Iris pigment epithelial cell (primary cell): ENCODE results near the gene PLPP1.
"Not testable (repeated sequence)": the region's sequence is repeated elsewhere in the genome, so short reads cannot be mapped to it uniquely, and the experiment has no call there.

ENCODE experiments used
- DNase-seq: peaks from one replicate; pipeline ENCODE4 v3.0.0-alpha.2; 2011; ENCODE audit warnings: low read depth

The PLPP1 gene

DNA sequence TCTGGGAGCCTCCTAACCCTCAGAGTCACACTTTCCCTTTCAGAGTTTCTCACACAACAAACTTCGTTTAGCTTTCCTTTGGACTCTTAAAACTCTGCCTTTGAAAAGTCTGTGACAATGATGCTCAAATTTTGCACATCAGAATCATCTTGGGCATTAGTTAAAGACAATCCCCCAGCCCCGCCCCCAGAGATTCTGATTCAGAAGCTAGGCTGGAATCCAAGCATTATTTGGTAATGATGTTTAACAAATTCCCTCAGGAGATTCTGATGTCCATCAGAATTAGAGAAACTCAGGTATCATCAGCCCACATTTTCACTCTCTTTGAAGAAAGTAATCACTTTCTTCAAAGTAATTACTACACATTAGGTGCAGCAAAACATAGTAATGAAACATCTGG is 9.6 kb upstream of the PLPP1 start:
- peak; percentile 15 for DNase-seq

DNA sequence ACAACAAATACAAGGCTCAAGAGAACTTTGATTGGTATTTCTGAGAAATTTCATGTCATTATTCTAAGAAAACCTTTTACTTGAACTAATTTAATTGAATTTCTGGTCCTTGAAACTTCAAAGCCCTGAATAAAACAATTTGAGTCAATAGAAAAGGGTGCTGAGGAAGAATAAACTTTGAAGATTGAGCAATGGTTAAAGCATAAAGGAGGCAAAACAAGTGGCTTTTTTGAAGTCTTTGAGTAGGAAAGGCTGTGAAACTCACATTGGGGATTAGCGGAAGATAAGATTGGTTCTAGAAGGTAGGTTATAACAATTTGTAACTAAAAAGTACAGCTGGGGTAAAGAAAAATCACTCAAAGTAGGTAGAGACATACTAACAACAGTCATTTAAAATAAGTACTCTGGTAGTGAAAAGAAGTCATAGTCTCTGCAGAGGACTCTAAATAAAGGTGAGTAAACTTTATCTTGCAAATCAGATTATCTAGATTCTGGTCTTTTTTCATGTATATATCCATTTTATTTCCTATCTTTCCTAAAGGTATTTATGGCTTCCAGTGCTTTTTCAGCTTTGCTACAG is 6.4 kb upstream of the PLPP1 start:
- no peak for DNase-seq

DNA sequence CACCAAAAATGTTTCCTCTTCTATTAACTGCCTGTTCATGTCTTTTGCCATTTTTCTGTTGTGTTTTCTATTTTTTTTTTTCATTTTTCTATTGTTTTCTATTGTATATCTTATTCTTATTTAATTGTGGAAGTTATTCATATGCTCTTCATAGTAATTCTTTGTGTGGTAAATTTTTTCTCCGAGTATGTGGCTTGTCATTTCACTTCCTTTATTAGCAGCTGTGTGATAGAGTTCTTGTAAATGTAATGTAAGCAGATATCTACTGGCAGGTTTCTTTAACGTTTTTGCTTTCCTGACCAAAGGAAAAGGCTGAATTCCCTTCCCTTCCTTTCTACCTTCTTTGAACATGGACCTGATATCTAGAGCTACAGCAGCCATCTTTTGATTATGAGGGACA is 5.8 kb upstream of the PLPP1 start:
- no peak for DNase-seq

DNA sequence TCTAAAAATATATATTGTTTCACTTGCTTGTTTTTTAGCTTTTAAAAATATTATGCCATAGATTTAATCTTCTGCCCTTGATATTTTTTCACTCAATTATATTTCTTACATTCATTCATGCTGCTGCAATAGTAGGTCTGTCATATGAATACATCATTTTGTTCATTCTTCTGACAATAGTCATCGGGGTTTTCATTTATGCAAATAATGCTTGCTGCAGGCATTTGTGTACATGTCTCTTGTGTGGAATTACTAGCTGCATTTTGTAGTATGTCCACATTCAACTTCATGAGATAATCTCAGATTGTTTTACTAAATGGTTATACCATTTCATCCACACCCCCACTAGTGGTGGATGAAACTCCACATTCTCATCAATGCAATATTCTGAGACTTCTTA is 5.3 kb upstream of the PLPP1 start:
- peak; percentile 69 for DNase-seq

DNA sequence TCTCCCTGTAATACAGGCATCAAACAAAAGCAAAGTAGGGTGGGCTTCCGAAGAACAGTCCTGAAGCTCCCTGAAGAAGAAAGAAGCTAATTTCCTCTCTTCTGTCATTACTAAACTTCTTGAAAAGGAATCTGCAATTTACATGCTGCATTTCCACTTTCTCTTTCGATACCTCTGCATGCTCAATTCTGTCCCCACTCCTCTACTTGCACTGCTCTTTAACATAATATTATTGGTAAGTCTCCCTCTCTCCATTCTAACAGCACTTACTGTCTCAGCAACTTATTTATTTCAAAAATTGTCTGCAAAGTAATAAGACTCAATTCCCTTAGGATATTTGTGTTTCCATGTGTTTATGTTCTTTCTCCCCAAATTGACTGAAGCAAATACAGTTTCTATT is 3.9 kb upstream of the PLPP1 start:
- DNase-seq = peak; percentile 23

DNA sequence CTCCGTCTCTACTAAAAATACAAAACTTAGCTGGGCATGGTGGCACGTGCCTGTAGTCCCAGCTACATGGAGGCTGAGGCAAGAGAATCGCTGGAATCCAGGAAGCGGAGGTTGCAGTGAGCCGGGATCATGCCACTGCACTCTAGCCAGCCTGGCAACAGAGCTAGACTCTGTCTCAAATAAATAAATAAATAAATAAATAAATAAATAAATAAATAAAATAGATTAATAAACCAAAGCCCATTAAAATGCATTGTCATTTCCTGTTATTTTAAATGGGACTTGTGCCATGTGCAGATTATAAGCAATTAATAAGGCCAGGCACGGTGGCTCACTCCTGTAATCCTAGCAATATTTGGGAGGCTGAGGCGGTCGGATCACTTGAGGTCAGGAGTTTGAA is 2.6 kb upstream of the PLPP1 start:
- not testable (repeated sequence) for DNase-seq

DNA sequence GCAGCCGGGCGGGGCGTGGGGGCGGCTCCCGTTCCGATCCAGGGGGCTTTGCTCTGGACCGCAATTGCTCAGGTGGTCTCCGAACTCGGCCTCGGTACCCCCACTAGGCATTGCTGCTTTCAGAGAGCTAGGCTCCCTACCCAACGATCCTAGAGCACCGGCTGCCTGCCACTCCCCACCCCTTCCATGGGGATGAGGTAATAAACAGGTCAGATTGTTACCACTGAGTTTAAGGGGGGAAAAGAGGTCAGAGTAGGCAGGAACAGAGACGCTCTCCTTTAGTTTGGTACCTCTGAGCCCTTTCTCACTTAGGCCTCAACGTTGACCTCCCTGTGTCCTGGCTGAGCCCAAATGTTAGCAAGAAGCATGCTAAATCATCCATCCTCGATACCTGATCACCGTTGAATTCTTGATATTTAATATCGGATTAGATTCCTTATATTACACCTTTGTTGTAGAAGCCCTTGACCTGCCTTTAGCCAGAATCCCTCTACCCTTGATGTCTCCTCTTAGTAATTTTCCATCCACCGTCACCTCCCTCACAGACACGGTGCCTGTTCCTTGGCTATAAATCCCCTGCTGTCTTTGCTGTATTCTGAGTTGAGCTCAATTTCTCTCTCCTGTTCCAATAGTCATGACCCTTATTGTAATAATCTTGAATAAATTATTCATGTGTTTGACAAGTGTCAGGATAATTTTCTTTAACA is 588 bp upstream of the PLPP1 start:
- DNase-seq = no peak

DNA sequence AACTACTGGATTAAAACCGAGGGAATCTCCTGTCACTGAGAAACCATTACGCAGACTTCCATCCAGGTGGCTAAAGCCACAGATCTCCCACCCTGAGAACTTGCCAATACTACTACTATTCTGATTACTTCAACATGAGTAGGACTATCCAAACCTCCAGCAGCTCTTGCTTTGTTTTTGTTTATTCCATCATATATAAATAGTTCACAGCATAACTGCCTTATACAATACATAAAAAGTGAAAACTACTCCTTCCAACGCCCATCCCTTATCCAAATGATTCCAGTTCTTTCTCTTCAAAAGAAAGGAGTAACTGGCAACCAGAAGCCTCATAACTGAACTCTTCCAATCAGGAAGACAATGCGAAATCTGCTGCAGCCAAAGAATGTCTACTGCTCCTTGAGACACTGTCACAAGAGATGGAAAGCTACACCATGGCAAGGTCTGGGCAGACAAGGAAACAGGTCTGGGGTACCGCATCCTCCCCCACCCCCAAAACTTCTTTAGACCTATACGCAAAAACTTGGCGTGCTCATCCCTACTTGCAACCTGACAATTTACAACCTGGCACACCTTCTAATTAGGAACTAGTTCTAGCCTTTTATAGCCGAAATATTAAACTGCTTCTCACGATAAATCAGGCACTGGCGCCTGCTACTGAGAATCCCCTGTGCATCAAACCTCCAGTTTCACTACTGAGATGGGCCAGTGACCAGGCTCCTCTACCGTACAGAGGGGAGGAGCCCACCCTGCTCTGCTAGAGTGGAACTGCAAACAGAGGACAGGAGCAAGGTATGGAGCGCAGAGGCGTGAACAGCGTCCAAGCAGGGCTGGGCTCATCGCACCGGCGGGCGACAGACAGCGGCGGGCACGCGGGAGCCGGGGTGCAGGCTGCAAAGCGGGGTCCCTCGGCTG is 986 bp downstream of the PLPP1 start:
- peak; percentile 46 for DNase-seq

DNA sequence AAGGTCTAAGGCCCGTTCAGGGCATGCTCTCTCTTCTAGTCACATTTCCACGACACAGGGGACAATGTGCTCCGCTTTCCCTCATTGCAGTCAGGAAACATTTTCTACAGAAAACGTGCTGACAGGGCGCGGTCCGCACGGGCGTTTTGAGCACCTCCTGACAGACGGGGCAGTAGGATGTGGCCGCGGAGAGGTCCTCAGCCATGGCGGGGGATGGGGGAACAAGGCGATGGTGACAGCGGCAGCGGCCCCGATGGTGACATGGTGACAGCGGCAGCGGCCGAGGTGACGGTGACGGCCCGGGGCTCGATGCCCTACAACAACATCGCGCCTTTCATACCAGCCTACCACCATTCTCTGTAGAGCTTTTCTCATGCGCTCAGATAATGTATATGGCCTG is 4.1 kb downstream of the PLPP1 start:
- no peak for DNase-seq

DNA sequence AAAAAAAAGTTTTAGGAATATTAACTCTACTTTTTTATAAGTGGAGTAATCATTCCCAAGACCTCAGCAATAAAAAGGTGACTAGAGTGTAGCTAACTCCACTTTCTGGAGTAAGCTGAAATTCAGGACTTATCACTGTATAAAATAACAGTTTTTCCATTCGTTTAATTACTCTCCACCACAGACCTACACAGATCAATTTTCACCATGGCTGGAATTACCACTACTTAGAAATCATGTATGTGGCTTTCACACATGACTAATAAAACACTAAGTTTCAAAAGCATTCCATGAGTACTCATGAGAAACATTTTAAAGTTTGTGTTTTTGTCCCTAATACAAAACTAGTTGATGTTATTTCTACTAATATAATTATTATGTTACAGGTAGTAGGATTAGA is 9.9 kb downstream of the PLPP1 start:
- no peak for DNase-seq

DNA sequence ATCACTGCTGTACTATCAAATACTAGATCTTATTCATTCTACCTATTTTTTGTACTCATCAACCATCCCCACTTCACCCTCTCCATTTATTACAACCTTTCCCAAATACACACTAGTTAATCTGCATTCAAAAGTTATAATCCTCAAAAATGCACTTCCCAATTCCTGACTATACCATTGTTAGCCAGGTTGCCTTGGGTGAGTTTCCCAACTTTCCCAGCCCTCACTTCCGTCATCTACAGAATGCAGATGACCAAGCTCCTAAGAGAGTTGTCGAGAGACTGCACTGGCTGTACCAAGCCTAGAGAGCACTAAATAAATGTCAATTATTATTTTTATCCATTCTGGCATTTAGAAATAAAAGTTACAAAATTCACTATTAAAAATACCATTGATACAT is 11.5 kb downstream of the PLPP1 start:
- DNase-seq = no peak

DNA sequence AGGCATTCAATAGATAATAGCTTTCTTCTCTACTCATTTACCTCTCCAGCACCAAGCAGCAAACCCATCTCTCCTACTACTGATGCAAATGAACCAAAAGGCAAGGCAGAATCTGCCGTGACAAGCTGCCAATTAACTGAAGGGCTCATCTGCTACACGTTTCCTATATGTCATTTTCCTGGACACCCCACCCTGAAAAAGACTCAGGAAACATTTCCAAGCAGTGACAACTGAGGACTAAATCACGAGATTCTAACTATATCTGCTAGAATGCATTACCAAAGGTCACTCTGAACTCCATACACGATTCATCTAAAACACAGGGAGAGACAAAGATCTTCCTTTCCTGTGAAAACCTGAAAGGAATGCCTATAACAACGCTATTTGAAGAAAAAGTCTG is 12.9 kb downstream of the PLPP1 start:
- no peak for DNase-seq

DNA sequence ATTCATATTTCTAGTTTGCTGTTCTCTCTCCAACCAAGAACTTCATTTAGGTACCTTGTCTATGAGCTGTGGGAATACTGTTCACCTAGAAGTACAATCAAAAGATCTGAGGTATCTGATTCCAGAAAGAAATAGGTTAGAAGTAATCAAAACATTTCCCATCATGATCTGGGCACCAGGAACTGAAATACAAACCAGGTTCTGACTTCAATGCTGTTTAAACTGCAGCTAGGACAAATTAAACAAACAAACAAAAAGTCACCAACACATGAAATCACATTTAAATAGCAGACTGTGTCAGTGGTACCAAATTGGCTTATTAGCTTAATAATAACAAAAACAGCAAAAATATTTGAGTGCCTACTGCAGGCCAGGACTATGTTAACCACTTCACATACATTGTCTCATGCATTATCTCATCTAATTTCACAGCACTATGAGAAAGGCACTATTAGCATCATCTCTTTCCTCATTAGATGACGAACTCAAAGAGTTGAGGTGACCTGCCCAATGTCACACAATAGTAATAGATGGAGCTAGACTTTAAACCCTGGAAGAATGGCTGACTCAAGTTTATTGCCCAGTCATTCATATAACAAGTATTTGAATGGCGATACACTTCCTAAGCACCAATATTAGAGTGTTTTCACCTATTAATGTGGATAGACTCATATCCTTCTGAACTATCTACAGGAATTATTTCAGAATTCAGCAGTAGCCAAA is 14.5 kb downstream of the PLPP1 start:
- no peak for DNase-seq

DNA sequence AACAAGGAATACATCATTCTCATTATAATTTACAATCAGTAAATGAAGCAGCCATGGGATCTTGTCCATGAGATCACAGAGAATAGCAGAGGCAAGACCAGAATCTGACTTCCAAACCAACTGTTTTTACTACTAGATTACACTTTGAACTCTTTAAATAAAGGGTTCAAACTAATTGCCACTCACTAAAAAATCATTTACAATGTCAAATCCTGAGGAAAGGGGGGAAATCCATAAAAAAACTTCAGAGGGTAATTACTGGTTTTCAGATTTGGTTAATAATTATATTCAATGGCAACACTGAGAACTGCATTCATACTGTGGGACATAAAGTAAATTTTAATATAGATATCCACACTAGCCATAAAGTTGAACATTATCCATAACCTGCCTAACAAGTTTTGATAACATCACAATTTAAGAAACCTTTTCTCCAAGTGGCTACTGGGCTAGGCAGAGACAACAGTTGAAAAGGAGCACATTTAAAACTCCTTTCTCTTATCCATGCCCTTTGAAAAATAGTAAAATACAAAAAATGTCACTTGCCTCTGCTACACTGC is 15.9 kb downstream of the PLPP1 start:
- DNase-seq = no peak

DNA sequence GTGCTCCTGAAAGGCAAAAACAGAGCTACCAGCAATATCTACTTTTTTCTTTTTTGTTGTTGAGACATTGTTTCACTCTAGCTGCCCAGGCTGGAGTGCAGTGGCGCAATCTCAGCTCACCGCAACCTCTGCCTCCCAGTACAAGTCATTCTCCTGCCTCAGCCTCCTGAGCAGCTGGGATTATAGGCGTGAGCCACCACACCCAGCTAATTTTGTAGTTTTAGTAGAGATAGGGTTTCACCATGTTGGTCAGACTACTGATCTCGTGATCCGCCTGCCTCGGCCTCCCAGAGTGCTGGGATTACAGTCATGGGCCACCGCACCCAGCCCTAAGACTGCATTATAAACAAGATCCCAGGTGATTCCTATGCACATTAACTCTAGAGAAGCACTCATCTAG is 17.0 kb downstream of the PLPP1 start:
- peak; percentile 7 for DNase-seq

DNA sequence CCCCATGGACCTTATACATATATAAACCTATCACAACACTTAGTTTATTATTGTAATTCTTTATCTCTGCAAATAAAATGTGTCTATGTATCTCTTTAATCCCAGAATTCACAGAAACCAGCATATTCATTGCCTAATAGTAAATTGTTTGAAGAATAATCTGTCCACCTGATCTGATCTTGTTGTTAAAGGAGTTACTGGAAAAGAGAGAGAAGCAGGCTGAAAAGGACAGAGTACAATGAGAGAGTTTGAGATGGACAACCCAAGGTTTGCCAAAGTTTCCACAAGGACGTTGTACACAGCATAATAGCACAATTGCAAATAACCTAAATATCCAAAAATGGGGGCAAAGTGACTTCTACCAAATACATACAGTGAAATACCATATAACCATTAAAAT is 23.8 kb downstream of the PLPP1 start:
- no peak for DNase-seq

DNA sequence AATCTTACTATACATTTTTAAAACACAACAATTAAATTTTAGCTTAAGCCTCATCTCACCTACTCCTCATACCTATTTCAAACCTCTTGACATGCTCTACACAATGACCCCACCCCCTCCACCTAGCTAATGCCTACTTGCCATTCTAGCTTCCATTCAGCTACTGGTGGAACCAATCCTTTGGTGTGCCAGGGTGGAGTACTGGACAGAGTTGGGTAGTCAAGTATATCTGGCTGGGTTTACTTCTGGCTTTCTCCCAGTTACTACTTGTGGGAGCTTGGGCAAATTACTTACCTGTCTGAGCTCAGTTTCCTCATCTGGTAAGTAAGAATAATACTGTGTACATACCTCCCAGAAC is 24.3 kb downstream of the PLPP1 start:
- no peak for DNase-seq

DNA sequence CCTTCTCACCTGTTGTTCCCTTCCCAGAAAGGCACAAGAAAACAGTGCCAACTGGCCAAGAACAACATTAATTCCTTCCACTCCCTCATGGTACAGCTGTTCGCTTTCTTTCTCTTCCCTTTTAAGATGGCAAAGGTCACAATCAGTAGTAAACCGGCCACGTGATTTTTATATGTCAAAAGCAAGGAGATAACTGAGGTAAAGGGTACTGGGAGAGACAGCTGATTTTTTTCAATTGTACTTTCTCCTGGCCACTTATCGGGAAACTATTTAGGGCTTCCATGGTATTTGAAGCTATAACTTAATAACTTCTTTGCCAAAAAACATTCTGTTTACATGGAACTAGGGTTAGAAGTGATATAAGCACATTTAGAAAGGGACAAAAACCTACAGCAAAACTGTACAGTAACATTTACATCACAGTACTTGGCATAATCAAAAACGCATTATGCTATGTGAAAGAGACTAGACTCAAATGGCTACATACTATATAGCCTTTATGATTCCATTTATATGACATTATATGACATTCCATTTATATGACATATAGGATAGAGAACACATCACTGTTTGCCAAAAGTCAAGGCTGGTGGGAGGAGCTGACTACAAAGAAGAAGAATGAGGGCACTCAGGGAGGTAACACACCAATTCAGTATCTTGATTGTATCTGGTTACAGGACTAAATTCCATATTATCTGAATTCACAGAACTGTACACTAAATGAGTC is 24.8 kb downstream of the PLPP1 start:
- DNase-seq = peak; percentile 2

DNA sequence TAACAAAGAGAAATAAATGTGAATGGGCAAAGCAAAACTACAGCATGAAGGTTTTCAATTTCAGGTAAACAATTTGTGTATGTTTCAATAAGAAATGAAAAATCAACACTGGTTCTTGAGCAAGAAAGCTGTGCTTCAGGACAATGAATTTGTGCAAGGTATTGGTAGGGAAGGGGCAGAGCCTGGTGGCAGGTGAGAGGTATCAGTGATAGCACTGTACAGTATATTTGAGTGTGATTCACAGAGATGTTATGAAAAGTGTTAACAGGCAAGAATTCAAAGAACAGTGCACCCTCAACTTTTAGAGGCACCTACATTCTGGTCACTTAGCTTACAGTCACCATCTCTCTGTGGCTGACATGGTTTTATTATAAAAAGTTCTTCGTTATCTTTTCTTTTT is 25.7 kb downstream of the PLPP1 start:
- DNase-seq = no peak

DNA sequence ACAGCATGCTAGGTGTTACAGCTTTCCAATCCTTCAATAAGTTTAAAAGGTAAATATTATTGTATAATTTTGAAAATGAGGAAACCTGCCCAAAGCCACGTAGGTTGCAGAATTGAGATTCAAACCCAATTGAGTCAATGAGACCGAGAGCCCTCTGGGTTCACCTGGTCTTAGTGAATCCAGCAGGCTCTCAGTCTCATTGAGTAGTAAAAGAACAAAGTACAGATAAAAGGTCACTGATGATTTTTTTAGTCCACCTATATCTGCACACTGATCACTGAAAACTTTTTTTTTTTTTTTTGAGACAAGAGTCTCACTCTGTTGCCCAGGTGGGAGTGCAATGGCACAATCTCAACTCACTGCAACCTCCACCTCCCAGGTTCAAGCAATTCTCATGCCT is 27.2 kb downstream of the PLPP1 start:
- no peak for DNase-seq

DNA sequence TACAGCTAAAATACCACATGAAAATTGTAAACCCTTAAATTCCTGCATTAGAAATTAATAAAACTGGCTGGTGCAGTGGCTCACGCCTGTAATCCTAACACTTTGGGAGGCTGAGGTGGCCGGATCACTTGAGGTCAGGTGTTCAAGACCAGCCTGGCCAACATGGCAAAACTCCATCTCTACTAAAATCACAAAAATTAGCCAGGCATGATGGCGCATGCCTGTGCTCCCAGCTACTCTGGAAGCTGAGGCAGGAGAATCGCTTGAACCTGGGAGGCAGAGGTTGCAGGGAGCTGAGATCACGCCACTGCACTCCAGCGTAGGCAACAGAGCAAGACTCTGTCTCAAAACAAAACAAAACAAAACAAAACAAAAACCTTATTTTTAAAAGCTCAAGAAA is 29.1 kb downstream of the PLPP1 start:
- DNase-seq = not testable (repeated sequence)

DNA sequence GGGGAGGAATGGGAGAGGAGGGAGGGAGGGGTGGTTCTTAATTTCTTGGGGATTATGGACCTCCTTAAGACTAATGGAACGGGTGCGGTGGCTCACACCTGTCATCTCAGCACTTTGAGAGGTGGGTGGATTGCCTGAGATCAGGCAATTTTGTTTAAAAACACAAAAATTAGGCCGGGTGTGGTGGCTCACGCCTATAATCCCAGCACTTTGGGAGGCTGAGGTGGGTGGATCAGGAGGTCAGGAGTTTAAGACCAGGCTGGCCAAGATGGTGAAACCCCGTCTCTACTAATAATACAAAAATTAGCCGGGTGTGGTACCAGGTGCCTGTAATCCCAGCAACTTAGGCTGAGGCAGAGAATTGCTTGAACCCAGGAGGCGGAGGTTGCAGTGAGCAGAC is 30.8 kb downstream of the PLPP1 start:
- DNase-seq = not testable (repeated sequence)
